Measurements from ENCODE around the gene RMDN3.

RMDN3 gene

GRCh38 chr15:40693904-40694687 is 61.0 kb downstream of the RMDN3 start:
- DNase-seq (ENCODE audit: low read depth): no peak

- no peak for DNase-seq (ENCODE audit: low read depth)
Observed at GRCh38 chr15:40691737-40692136, 63.3 kb downstream of the RMDN3 start.

- no peak for DNase-seq (ENCODE audit: low read depth)
Observed at GRCh38 chr15:40688932-40689799, 65.9 kb downstream of the RMDN3 start.
